ENCODE measurements around the gene ATG9A.

ATG9A gene

GRCh38 chr2:219252570-219252899, 23.1 kb upstream of the ATG9A start:
- DNase-seq (ENCODE audit: low spot score), result peak; percentile 11

DNA sequence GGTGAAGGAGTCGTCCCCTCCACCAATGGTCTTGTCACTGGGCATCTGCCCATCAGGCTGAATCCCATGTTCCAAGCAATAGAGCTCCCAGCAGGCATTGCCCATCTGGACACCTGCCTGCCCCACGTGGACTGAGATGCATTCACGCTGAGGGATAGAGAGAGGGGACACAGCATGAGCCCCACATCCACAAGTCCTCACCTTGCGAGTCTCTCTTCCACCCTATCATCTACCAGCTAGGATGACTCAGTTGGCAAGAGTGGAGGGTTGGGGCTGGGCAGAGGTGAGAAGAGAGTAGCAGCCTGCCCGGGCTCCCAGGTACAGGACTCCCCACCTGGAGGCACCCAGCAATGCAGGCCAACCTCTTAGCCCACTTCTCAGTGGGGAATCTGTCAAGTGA, 22.6 kb upstream of the ATG9A start:
- DNase-seq (ENCODE audit: low spot score), result no peak

GRCh38 chr2:219251656-219252055, 22.2 kb upstream of the ATG9A start:
- peak; percentile 8 for DNase-seq (ENCODE audit: low spot score)

- no peak for DNase-seq (ENCODE audit: low spot score)
Measured at GRCh38 chr2:219250049-219250781, 20.8 kb upstream of the ATG9A start.

DNA sequence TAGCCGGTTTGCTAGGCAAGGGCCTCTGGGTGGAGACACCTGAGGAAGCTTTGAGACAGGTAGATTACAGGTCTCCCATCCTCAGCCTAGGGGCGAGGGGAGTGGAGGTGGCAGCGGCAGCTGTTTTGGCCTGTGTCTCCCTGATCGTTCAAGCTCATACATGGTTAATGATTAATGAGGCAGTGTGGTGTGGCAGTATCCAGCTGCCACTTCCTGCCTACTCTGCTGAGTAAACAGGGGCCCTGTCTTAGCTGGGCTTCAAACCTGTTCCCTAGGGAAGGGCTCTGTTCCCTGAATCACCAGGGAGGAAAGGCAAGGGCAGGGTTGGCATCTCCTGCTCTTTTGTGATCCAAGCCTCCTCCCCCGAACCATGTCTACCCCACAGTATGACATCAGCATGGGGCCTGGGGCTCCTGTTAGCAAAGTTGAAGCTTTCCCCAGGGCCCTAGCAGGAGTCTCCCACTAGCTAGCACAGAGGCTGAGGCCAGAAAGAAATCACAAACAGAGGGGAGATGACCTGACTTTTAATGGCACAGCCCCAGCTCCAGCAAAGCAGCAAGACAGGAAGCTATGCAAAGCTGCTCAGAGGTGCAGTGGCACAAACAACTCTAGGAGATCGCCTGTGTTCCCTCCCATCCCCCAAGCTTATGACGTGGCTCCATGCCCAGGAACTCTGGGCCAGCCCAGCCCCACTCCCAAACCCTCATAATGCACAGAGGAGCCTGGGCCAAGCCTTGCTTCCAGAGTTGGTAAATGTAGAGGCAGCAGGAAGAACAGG, 20.0 kb upstream of the ATG9A start:
- DNase-seq (ENCODE audit: low spot score), result peak; percentile 73

DNA sequence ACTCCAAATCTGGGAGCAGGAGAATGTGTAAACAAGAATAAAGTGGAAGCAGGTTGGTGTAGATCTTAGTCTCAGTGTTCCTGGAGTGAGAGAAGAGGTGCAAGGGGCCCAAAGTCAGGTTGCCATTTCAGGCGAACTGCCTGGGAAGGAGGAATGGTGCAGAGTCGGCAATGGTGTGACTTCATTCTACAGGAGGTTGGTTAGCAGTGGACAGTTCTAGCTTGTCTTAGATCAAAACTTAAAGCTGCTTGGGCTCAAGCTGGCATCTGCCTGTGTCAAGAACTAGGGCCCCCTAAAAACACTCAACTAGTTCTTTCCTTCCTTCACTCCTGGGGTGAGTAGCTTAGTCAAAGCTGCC, 19.4 kb upstream of the ATG9A start:
- no peak for DNase-seq (ENCODE audit: low spot score)

DNA sequence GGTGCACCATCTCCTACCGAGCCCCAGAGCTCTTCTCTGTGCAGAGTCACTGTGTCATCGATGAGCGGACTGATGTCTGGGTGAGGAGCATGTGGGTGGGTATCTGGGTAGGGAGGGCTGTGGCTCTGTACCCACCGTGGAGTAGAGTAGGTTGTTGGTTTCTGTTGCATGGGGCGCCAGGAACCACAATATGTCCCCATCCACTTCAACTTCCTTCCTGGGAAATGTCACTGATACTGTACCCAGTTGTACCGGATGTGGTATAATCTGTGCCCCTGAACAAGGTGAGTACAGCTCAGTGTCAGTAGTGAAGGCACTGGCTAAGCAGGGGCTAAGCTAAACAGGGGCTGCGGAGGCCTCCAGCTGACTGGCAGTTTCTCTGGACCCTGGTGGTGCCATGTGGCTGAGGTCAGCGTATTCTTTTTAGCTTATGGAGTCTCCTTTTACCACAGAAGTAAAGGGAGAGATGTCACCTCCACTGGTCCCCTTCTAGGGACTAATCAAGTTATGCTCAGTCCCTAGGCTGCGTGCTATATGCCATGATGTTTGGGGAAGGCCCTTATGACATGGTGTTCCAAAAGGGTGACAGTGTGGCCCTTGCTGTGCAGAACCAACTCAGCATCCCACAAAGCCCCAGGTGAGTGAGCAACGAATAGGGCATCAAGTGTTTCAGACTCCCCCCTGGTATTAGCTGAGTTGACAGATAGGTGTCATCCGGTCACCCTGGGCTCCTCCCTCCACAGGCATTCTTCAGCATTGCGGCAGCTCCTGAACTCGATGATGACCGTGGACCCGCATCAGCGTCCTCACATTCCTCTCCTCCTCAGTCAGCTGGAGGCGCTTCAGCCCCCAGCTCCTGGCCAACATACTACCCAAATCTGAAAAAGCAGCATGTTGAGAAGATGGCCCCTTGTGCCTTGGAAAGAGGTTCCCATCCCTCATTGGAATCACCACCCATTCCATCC, 18.5 kb upstream of the ATG9A start:
- no peak for DNase-seq (ENCODE audit: low spot score)

DNA sequence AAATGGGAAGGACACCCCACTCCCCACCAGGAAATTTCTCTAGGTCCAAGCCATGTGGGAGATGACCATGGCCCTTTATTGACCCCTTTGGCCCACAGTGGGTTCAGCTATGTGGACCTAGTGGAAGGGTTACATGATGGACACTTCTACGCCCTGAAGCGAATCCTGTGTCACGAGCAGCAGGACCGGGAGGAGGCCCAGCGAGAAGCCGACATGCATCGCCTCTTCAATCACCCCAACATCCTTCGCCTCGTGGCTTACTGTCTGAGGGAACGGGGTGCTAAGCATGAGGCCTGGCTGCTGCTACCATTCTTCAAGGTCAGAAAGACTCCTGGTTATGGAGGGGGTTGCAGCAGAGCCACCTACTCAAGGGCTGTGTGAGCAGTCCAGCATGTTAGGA, 17.1 kb upstream of the ATG9A start:
- DNase-seq (ENCODE audit: low spot score), result no peak

DNA sequence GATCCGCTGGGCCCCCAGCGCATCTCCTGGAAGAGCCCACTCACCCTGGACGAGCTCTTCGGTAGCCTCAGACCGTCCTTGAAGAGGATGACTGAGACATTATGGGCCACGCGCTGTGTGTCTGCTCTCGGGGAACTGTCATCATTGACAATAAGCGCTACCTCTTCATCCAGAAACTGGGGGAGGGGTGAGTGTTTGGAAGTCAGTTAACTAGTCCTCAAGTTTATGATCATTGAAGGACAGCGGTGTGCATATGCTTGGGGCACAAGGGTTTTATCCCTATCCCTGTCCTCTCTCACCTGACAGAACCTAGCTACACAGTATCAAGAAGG, 16.4 kb upstream of the ATG9A start:
- peak; percentile 9 for DNase-seq (ENCODE audit: low spot score)

DNA sequence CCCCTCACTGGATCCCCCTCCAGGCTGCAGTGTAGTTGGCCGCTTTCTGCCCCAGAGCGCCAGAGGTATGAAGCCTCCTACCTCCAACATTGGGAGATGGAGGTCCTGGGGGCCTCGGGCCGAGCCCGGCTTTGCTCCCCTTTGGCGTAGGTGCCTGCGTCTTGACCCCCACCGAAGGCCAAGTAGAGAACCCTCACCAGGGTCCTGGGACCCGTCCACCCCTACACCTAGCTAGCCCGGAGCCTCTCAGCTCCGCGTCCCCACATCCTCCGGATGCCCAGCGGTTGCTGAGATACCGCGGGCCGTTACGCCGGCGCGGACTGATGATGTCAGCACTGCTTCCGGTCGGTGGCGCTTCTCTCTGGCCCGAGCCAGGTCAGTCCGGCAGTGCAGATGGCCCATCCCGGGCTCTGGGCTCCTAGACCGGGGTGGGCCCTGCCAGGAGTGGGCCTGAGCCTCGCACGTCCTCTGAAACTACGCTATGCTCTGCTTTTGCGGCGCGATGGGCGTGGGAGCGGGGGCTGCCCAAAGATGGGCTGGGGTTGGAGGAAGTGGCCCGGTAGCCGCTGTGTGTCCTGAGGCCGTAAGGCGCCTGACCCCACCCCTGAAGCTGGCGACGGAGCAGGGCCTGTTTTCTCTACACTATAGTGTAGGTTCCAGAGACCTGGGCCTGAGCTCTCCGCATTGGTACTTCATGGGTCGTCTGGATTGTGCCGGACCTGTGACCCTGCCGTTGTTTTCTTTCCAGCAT, 15.9 kb upstream of the ATG9A start, which contains the start of the genes GLB1L and STK16:
GLB1L (minus strand) TSS at position 297 of the 751 bp plus-strand sequence. CDS start 1,871 bp downstream, outside the sequence.
STK16 (plus strand) TSS at position 332 of the 751 bp plus-strand sequence. CDS start 521 bp downstream, outside the sequence.
- DNase-seq (ENCODE audit: low spot score), result peak; percentile 96

- no peak for DNase-seq (ENCODE audit: low spot score)
Measured at GRCh38 chr2:219244789-219245147, 15.3 kb upstream of the ATG9A start.

- no peak for DNase-seq (ENCODE audit: low spot score)
Measured at GRCh38 chr2:219243291-219243761, 13.9 kb upstream of the ATG9A start.

DNA sequence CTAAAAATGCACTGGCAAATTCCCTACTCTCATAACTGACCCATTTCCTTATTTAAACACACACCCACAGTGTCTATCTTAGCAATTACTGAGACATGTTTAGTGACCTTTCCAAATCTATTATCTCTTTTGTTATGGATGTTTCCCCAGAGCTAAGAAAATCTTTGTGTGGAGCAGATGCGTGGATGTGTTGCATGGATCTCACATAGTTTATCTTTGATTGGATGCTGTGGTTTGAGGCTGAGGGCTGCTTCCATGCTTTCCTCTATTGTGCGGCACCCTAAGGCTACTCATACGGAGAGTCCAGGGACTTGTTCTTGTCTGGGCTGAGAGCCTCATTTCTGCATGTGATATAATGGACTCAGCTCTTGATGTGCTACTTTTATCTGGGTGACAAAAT, 4.9 kb upstream of the ATG9A start:
- DNase-seq (ENCODE audit: low spot score), result no peak

- DNase-seq (ENCODE audit: low spot score), result peak; percentile 57
Measured at GRCh38 chr2:219230059-219230540, 664 bp upstream of the ATG9A start.

DNA sequence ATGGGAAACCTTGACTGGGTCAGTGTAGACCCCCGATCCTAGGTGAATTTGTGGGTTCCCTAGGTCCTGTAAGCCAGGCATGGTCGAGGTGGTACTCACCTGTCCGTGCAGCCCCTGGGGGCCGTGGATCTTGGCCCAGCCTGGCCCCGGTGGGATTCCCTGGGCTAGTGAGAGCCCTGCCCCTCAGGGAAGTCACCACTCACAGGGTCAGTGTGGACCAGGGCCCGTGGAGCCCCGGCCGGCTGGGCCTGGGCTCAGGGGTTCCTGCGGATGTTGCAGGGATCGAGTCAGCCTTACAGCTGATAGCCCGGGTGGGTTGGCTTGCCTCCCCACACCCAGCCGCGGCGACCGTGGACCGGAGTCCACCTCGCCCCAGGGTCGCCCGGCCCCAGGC, 528 bp downstream of the ATG9A start:
- no peak for DNase-seq (ENCODE audit: low spot score)

DNA sequence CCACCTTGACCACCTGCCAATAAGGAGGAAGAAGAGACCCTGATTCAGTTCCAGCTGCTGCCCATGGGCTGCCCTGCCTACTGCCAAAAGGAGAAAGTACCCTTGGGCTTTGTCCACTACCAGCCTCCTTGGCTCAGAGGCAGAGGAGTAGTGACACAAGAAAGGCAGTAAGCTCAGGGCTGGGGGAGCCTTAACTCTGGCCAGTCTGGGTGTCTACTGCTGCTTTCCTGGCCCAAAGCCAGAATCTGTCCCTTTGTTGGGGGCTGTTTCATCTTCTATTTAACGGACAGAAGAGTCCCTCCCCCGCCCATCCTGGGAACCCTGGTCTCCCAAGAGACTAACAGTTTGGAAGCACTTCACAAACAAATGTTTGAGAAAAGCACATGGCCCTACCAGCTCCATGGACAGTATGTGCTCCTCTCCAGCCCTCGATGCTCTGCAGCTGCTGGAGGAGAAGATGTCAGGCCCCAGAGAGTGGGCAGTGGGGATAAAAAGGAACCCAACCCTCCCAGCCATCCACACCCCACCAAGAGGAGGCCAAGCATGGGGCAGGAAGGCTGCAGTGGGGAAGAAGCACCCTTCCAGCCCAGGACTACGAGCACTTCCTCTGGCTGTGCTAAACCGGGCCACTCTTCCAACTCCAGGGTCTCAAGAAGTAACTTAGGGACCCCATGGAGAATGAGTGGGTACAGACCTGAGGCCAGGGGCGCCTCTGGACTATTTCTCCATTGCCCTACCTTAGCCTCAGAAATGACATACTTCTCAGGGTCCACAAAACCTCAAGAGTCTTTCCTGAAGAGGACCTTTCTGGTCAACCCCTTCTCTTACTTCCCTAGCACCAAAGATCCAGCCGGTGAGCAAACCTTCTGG, 1.2 kb downstream of the ATG9A start:
- peak; percentile 11 for DNase-seq (ENCODE audit: low spot score)

- DNase-seq (ENCODE audit: low spot score), result no peak
Measured at GRCh38 chr2:219225350-219225749, 4.1 kb downstream of the ATG9A start.

DNA sequence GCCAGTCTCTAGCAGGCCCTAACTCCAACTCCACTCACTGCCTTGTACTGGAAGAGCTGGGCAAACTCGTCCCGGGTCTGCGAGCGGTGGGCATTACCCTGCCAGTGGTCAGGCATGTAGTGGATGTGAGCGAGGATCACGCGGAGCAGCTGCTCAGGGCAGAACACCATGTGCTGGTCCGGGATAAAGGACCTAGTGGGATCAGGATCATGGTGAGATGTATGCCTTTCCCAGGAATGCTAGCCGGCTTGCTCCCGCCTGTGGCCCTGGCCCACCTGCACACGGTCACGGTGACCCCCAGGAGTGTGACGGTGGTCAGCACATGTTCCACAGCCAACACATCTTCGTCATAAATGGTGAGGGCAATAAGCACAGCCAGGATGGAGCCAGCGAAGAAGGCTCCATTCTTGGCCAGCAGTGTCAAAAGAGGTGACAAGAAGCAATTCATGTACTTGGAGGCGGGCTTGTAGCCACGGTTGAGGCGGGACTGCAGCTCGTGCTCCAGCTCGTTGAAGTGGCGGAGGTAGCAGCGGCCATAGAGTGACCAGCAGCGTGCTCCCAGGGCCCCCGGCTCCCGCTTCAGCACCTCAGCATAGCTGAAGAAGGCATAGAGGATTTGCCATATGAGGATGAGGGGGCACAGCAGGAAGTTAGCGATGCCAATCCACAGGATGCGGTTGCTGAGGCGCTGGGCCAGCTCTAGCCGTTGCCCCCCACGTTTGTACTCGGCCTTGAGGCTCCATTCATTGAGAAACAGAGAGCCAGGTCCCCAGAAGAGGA, 5.4 kb downstream of the ATG9A start:
- no peak for DNase-seq (ENCODE audit: low spot score)

GRCh38 chr2:219221957-219222518, 7.4 kb downstream of the ATG9A start:
- no peak for DNase-seq (ENCODE audit: low spot score)

Data from GM03348 (cell line).